CD14-positive monocyte (primary cell): ENCODE results near the gene PRKAR1B. TPM values are rescaled to one million over a fixed set of nuclear protein-coding genes. Genes with fewer than 3 reads are reported as not detected.

Source experiments
- DNase-seq, 3 donors: peaks; one replicate each; pipeline ENCODE4 v3.0.0-alpha.2; 2011 to 2022
- H2AFZ ChIP-seq: 2 replicates; pipeline ENCODE4 v1.6.0; 2012; ENCODE audit warnings: mild to moderate bottlenecking, low read depth, low read length, inconsistent platforms; ENCODE audit not compliant: insufficient read depth, poor library complexity, severe bottlenecking
- H3K27ac ChIP-seq, 2 donors: 1 replicate in 1 of 2; 2 replicates in 1 of 2; pipeline ENCODE4 v1.5.1; 2012 to 2013; ENCODE audit warnings: low read length in 2 of 2, control low read depth in 1 of 2, inconsistent platforms in 1 of 2, low read depth in 1 of 2, mild to moderate bottlenecking in 1 of 2
- H3K27me3 ChIP-seq, 2 donors: one replicate each; pipeline versions ENCODE4 v1.6.0 to v1.6.1; 2011 to 2013; ENCODE audit warnings: low read length in 2 of 2; ENCODE audit not compliant: control insufficient read depth in 2 of 2, insufficient read depth in 2 of 2
- H3K36me3 ChIP-seq, 2 donors: replicated peaks in 1 of 2; 1 replicate in 1 of 2; 2 replicates in 1 of 2; pipeline versions ENCODE4 v1.5.1 to v1.6.1; 2012 to 2013; ENCODE audit warnings: low read length in 2 of 2, control low read depth in 1 of 2, inconsistent platforms in 1 of 2, mild to moderate bottlenecking in 1 of 2; ENCODE audit not compliant: insufficient read depth in 2 of 2, control insufficient read depth in 1 of 2
- H3K4me1 ChIP-seq, 2 donors: 1 replicate in 1 of 2; 2 replicates in 1 of 2; pipeline versions ENCODE4 v1.5.1 to v1.6.1; 2012 to 2013; ENCODE audit warnings: low read length in 2 of 2, control low read depth in 1 of 2, inconsistent platforms in 1 of 2, mild to moderate bottlenecking in 1 of 2, moderate library complexity in 1 of 2; ENCODE audit not compliant: insufficient read depth in 2 of 2, control insufficient read depth in 1 of 2
- H3K4me2 ChIP-seq: replicated peaks from 2 replicates; pipeline ENCODE3; 2012; ENCODE audit warnings: low read length, moderate library complexity, mild to moderate bottlenecking; ENCODE audit not compliant: poor library complexity, severe bottlenecking; ENCODE audit errors: extremely low read depth
- H3K4me3 ChIP-seq, 3 experiments: fragments of 200-600 bp in 1 of 3; sonication (generic) in 1 of 3; replicated peaks in 1 of 3; 1 replicate in 2 of 3; 2 replicates in 1 of 3; pipeline ENCODE4 v1.5.1; 2011 to 2013; ENCODE audit warnings: low read length in 3 of 3, mild to moderate bottlenecking in 3 of 3, control low read depth in 2 of 3, low read depth in 2 of 3, inconsistent platforms in 1 of 3, moderate library complexity in 1 of 3
- H3K79me2 ChIP-seq: 2 replicates; pipeline ENCODE4 v1.6.0; 2012; ENCODE audit warnings: mild to moderate bottlenecking, control low read depth, inconsistent platforms, low read length, moderate library complexity; ENCODE audit not compliant: insufficient read depth
- H3K9ac ChIP-seq: 2 replicates; pipeline ENCODE4 v1.6.0; 2017; ENCODE audit warnings: low read length, mild to moderate bottlenecking; ENCODE audit not compliant: insufficient read depth, poor library complexity, severe bottlenecking
- H3K9me3 ChIP-seq, 2 donors: replicated peaks in 1 of 2; 1 replicate in 1 of 2; 2 replicates in 1 of 2; pipeline versions ENCODE4 v1.5.1 to v1.6.1; 2012 to 2013; ENCODE audit warnings: low read length in 2 of 2, control low read depth in 1 of 2; ENCODE audit not compliant: control insufficient read depth in 1 of 2, insufficient read depth in 1 of 2
- H4K20me1 ChIP-seq: 2 replicates; pipeline ENCODE4 v1.6.0; 2012; ENCODE audit warnings: mild to moderate bottlenecking, low read length, control low read depth, moderate library complexity; ENCODE audit not compliant: insufficient read depth
- H3K27ac Mint-ChIP-seq, 7 donors: one replicate each; pipeline ENCODE4 v1.8.0; 2020; ENCODE audit warnings: mild to moderate bottlenecking in 7 of 7, mixed read lengths in 7 of 7, moderate library complexity in 6 of 7, inconsistent platforms in 2 of 7
- H3K27me3 Mint-ChIP-seq, 3 donors: one replicate each; pipeline ENCODE4 v1.8.0; 2021 to 2022; ENCODE audit warnings: low read depth in 3 of 3, mild to moderate bottlenecking in 3 of 3, mixed read lengths in 3 of 3, moderate library complexity in 3 of 3, inconsistent platforms in 1 of 3
- H3K36me3 Mint-ChIP-seq, 2 donors: one replicate each; pipeline ENCODE4 v1.8.0; 2020; ENCODE audit warnings: mixed read lengths in 2 of 2, inconsistent platforms in 1 of 2, mild to moderate bottlenecking in 1 of 2
- H3K4me1 Mint-ChIP-seq: one replicate; pipeline ENCODE4 v1.8.0; 2020; ENCODE audit warnings: mild to moderate bottlenecking, mixed read lengths
- H3K4me3 Mint-ChIP-seq, 2 donors: one replicate each; pipeline ENCODE4 v1.8.0; 2020; ENCODE audit warnings: mild to moderate bottlenecking in 2 of 2, mixed read lengths in 2 of 2, moderate library complexity in 1 of 2
- H3K9me3 Mint-ChIP-seq, 7 donors: one replicate each; pipeline ENCODE4 v1.8.0; 2020 to 2022; ENCODE audit warnings: mixed read lengths in 7 of 7, mild to moderate bottlenecking in 6 of 7, moderate library complexity in 6 of 7, inconsistent platforms in 2 of 7
- CTCF ChIP-seq: fragments of 200-600 bp; IDR thresholded peaks from one replicate; pipeline ENCODE4 v1.8.0; 2022; ENCODE audit warnings: antibody characterized with exemption, mild to moderate bottlenecking
- WGBS: methylation state at CpG from one replicate; pipeline ENCODE4 v1.1.5; 2013; ENCODE audit warnings: missing lambda C conversion rate; ENCODE audit not compliant: insufficient coverage; 5-methylcytosine and 5-hydroxymethylcytosine counted together
- intact Hi-C, 2 donors: fragments of 100-400 bp; cut with micrococcal nuclease; formaldehyde crosslinking; loops; one replicate each; pipeline versions ENCODE4 v1.15.0 to v1.15.1; 2023
- polyA plus RNA-seq, 3 donors: library from polyadenylated mRNA; depleted of rRNA in 1 of 3; unstranded in 2 of 3; stranded (reverse) in 1 of 3; fragments of 300-500 nt in 2 of 3; fragments of >200 nt in 1 of 3; fragmentation: Illumina TruSeq in 2 of 3; gene quantifications; 1 replicate in 2 of 3; 2 replicates in 1 of 3; pipeline ENCODE4 v1.2.3, GENCODE V29; 2012 to 2021

The PRKAR1B gene
- polyA plus RNA-seq, 3 donors: 0.94 to 2.1 (median 1.1) TPM

GRCh38 chr7:707296-708000 is 19.6 kb downstream of the PRKAR1B start:
- H3K36me3 ChIP-seq: no peaks in the 10 kb centered on the region
- Mint-ChIP-seq H3K4me3 (no peak overlapping the region), H3K27ac (no peak overlapping the region), H3K36me3 (peaks cover 0 to 1% of the 10 kb centered on the region in 2 donors), H3K4me1 (no peaks in the 10 kb centered on the region), H3K9me3 (peaks cover 6 to 34% (median 12%) of the 10 kb centered on the region in 7 donors), H3K27me3 (peaks cover 6 to 17% (median 15%) of the 10 kb centered on the region in 3 donors)
- H2AFZ ChIP-seq: no peak overlapping the region
- 98% methylated on average over 13 of the region's 17 CpGs for WGBS
- peaks cover 0 to 7% of the 10 kb centered on the region in 2 donors for H3K9me3 ChIP-seq
- H4K20me1 ChIP-seq: no peaks in the 10 kb centered on the region
- H3K27me3 ChIP-seq: peaks cover 0 to 10% of the 10 kb centered on the region in 2 donors
- no peak overlapping the region for H3K4me2 ChIP-seq
- H3K79me2 ChIP-seq: no peaks in the 10 kb centered on the region
- no peak overlapping the region for H3K9ac ChIP-seq
- H3K4me3 ChIP-seq: no peak overlapping the region
- no peak overlapping the region for H3K27ac ChIP-seq
- intact Hi-C loops: no loop called here
- no peaks in the 10 kb centered on the region for H3K4me1 ChIP-seq
- DNase-seq: no peak
- no peak for TF ChIP-seq CTCF

- H3K4me3 ChIP-seq: no peak overlapping the region
- no peaks in the 10 kb centered on the region for H4K20me1 ChIP-seq
- intact Hi-C loops: no loop called here
- H2AFZ ChIP-seq: no peak overlapping the region
- peaks cover 0 to 8% of the 10 kb centered on the region in 2 donors for H3K27me3 ChIP-seq
- no peaks in the 10 kb centered on the region for H3K79me2 ChIP-seq
- peaks cover 0 to 8% of the 10 kb centered on the region in 2 donors for H3K9me3 ChIP-seq
- no peak overlapping the region for H3K4me3 Mint-ChIP-seq
- 100% methylated on average over 4 of the region's 7 CpGs for WGBS
- TF ChIP-seq CTCF: no peak
- H3K4me1 Mint-ChIP-seq: no peaks in the 10 kb centered on the region
- H3K4me2 ChIP-seq: no peak overlapping the region
- H3K9ac ChIP-seq: no peak overlapping the region
- H3K27ac Mint-ChIP-seq: no peak overlapping the region
- H3K27me3 Mint-ChIP-seq: peaks cover 6 to 15% (median 15%) of the 10 kb centered on the region in 3 donors
- no peak for DNase-seq
- H3K36me3 Mint-ChIP-seq: peaks cover 0 to 1% of the 10 kb centered on the region in 2 donors
- peaks cover 6 to 34% (median 14%) of the 10 kb centered on the region in 7 donors for H3K9me3 Mint-ChIP-seq
- H3K4me1 ChIP-seq: no peaks in the 10 kb centered on the region
- H3K36me3 ChIP-seq: no peaks in the 10 kb centered on the region
- no peak overlapping the region for H3K27ac ChIP-seq
Observed at GRCh38 chr7:706721-707120, 20.4 kb downstream of the PRKAR1B start.
